Stimulated activated CD4-positive, alpha-beta T cell treated with anti-CD3 and anti-CD28 coated beads, Interleukin-1b, Interleukin-23, amount 100 ng/mL, for 1 hour (primary cell): Measurements from ENCODE around the gene TIAM2.
"Not testable (repeated sequence)": the region's sequence is repeated elsewhere in the genome, so short reads cannot be mapped to it uniquely, and the experiment has no call there.

Experiments
- DNase-seq, 2 donors: peaks; one replicate each; pipeline ENCODE4 v3.0.0-alpha.2; 2020; ENCODE audit warnings: low read depth in 2 of 2

Gene TIAM2

GRCh38 chr6:154991207-154991606, 3.9 kb upstream of the TIAM2 start:
- DNase-seq, result no peak

GRCh38 chr6:154993026-154993425, 2.1 kb upstream of the TIAM2 start:
- no peak for DNase-seq

GRCh38 chr6:154993710-154994109, 1.4 kb upstream of the TIAM2 start:
- DNase-seq, result no peak

GRCh38 chr6:154994836-154995253, 270 bp upstream of the TIAM2 start:
- DNase-seq, result no peak

- no peak for DNase-seq
These were observed 988 bp downstream of the TIAM2 start for GRCh38 chr6:154996016-154996590.

- DNase-seq, result no peak
These were observed 1.8 kb downstream of the TIAM2 start for GRCh38 chr6:154996841-154997311.

- DNase-seq, result no peak
These were observed 3.7 kb downstream of the TIAM2 start for GRCh38 chr6:154998855-154999254.

- DNase-seq, result no peak
These were observed 6.4 kb downstream of the TIAM2 start for GRCh38 chr6:155001482-155001881.

- DNase-seq, result no peak
These were observed 6.8 kb downstream of the TIAM2 start for GRCh38 chr6:155001934-155002333.

- no peak for DNase-seq
These were observed 8.4 kb downstream of the TIAM2 start for GRCh38 chr6:155003476-155003875.

- DNase-seq, result no peak
These were observed 8.9 kb downstream of the TIAM2 start for GRCh38 chr6:155004017-155004416.

GRCh38 chr6:155004576-155005372, 9.7 kb downstream of the TIAM2 start:
- no peak for DNase-seq

GRCh38 chr6:155008625-155009024, 13.5 kb downstream of the TIAM2 start:
- no peak for DNase-seq

GRCh38 chr6:155010940-155011339, 15.8 kb downstream of the TIAM2 start:
- no peak for DNase-seq

- no peak for DNase-seq
These were observed 16.7 kb downstream of the TIAM2 start for GRCh38 chr6:155011809-155012291.

- no peak for DNase-seq
These were observed 18.4 kb downstream of the TIAM2 start for GRCh38 chr6:155013457-155013876.

- DNase-seq, result no peak
These were observed 19.0 kb downstream of the TIAM2 start for GRCh38 chr6:155014137-155014536.

GRCh38 chr6:155014670-155015300, 19.7 kb downstream of the TIAM2 start:
- no peak for DNase-seq

- not testable (repeated sequence) for DNase-seq
These were observed 23.3 kb downstream of the TIAM2 start for GRCh38 chr6:155018415-155018814.

- DNase-seq, result no peak
These were observed 26.6 kb downstream of the TIAM2 start for GRCh38 chr6:155021680-155022079.

GRCh38 chr6:155022721-155023120, 27.6 kb downstream of the TIAM2 start:
- DNase-seq, result no peak

- DNase-seq, result no peak
These were observed 28.6 kb downstream of the TIAM2 start for GRCh38 chr6:155023717-155024116.
